HG03095 (cell line): Measurements from ENCODE around the gene PHOSPHO2.
"Not testable (repeated sequence)": the region's sequence is repeated elsewhere in the genome, so short reads cannot be mapped to it uniquely, and the experiment has no call there.

Source experiments
- ATAC-seq: cut with Tn5 transposase; IDR thresholded peaks from one replicate; pipeline ENCODE4 v1.9.1; 2021; ENCODE audit warnings: moderate library complexity; ENCODE audit not compliant: unreplicated experiment

PHOSPHO2 gene

GRCh38 chr2:169683425-169684134, 10.7 kb upstream of the PHOSPHO2 start:
- ATAC-seq, result no peak

GRCh38 chr2:169684135-169684565, 10.1 kb upstream of the PHOSPHO2 start:
- no peak for ATAC-seq

- not testable (repeated sequence) for ATAC-seq
These were observed 9.6 kb upstream of the PHOSPHO2 start for GRCh38 chr2:169684712-169685111.

GRCh38 chr2:169686825-169687224, 7.4 kb upstream of the PHOSPHO2 start:
- ATAC-seq, result not testable (repeated sequence)

- not testable (repeated sequence) for ATAC-seq
These were observed 6.3 kb upstream of the PHOSPHO2 start for GRCh38 chr2:169687943-169688342.

- ATAC-seq, result no peak
These were observed 3.3 kb upstream of the PHOSPHO2 start for GRCh38 chr2:169690958-169691357.

GRCh38 chr2:169692718-169693117, 1.6 kb upstream of the PHOSPHO2 start:
- ATAC-seq, result no peak

GRCh38 chr2:169693360-169693759, 909 bp upstream of the PHOSPHO2 start:
- ATAC-seq, result no peak

GRCh38 chr2:169694894-169695260, 608 bp downstream of the PHOSPHO2 start:
- no peak for ATAC-seq

- ATAC-seq, result no peak
These were observed 2.1 kb downstream of the PHOSPHO2 start for GRCh38 chr2:169696381-169696780.

GRCh38 chr2:169699173-169699572, 4.9 kb downstream of the PHOSPHO2 start:
- not testable (repeated sequence) for ATAC-seq

GRCh38 chr2:169702996-169703395, 8.7 kb downstream of the PHOSPHO2 start:
- no peak for ATAC-seq

- ATAC-seq, result no peak
These were observed 10.0 kb downstream of the PHOSPHO2 start for GRCh38 chr2:169704160-169704708.

- ATAC-seq, result no peak
These were observed 11.7 kb downstream of the PHOSPHO2 start for GRCh38 chr2:169705927-169706326.

- ATAC-seq, result no peak
These were observed 13.4 kb downstream of the PHOSPHO2 start for GRCh38 chr2:169707626-169708025.

GRCh38 chr2:169709331-169709730, 15.1 kb downstream of the PHOSPHO2 start:
- no peak for ATAC-seq

GRCh38 chr2:169709981-169710380, 15.7 kb downstream of the PHOSPHO2 start:
- no peak for ATAC-seq

GRCh38 chr2:169711751-169712509, 17.7 kb downstream of the PHOSPHO2 start:
- ATAC-seq, result no peak

GRCh38 chr2:169712791-169713227, 18.5 kb downstream of the PHOSPHO2 start:
- no peak for ATAC-seq

- ATAC-seq, result no peak
These were observed 19.1 kb downstream of the PHOSPHO2 start for GRCh38 chr2:169713331-169713730.

- ATAC-seq, result no peak
These were observed 20.4 kb downstream of the PHOSPHO2 start for GRCh38 chr2:169714699-169715098.
